Activated CD4-positive, alpha-beta memory T cell treated with anti-CD3 and anti-CD28 coated beads, Interleukin-2, amount 10 ng/mL, durations not matched to agents 7 days and 5 days (primary cell): ENCODE data around the gene OR2D3. TPM values are rescaled to one million over a fixed set of nuclear protein-coding genes. Genes with fewer than 3 reads are reported as not detected.
"Not testable (repeated sequence)": the region's sequence is repeated elsewhere in the genome, so short reads cannot be mapped to it uniquely, and the experiment has no call there.

Source experiments
- CTCF ChIA-PET: fragments of 350-600 bp; sonication (Branson Sonifier 250); formaldehyde crosslinking; loops from one replicate; lab custom pipeline; 2021; ENCODE audit warnings: antibody characterized with exemption, inconsistent platforms; lab: Charles Lee
- POLR2A ChIA-PET: fragments of 350-600 bp; sonication (Branson Sonifier 250); formaldehyde crosslinking; loops from one replicate; lab custom pipeline; 2021; ENCODE audit warnings: antibody characterized with exemption; lab: Charles Lee
- DNase-seq: peaks from one replicate; pipeline ENCODE4 v3.0.0-alpha.2; 2020
- H3K27ac Mint-ChIP-seq: one replicate; pipeline ENCODE4 v1.8.0; 2021; ENCODE audit warnings: mild to moderate bottlenecking, mixed read lengths
- H3K27me3 Mint-ChIP-seq: one replicate; pipeline ENCODE4 v1.8.0; 2021; ENCODE audit warnings: mixed read lengths
- H3K36me3 Mint-ChIP-seq: one replicate; pipeline ENCODE4 v1.8.0; 2021; ENCODE audit warnings: low read depth, mixed read lengths
- H3K4me1 Mint-ChIP-seq: one replicate; pipeline ENCODE4 v1.8.0; 2021; ENCODE audit warnings: mixed read lengths
- H3K4me3 Mint-ChIP-seq: one replicate; pipeline ENCODE4 v1.8.0; 2021; ENCODE audit warnings: mild to moderate bottlenecking, mixed read lengths
- H3K9me3 Mint-ChIP-seq: one replicate; pipeline ENCODE4 v1.8.0; 2021; ENCODE audit warnings: mixed read lengths
- total RNA-seq, 2 experiments: library from RNA; stranded (reverse); gene quantifications; one replicate each; pipeline ENCODE4 v1.2.3, GENCODE V29; 2021

The OR2D3 gene
- total RNA-seq: not detected

GRCh38 chr11:6920702-6921101, at the start of gene OR2D3:
Gene OR2D3, plus strand, starts transcription at chr11:6921002. Its CDS starts 0 bp downstream, at chr11:6921002.
- H3K9me3 Mint-ChIP-seq: peaks cover 2% of the 10 kb centered on the region

GRCh38 chr11:6871278-6871677, 49.5 kb upstream of the OR2D3 start:
- no peak for DNase-seq
- no peak overlapping the region for H3K4me3 Mint-ChIP-seq
- CTCF ChIA-PET: interaction anchor here (0.6 kb wide), 1 partner anchor 34 kb away, joined by 4 read pairs; no protein-coding TSS in a partner anchor
- H3K9me3 Mint-ChIP-seq: no peaks in the 10 kb centered on the region
- H3K27ac Mint-ChIP-seq: no peak overlapping the region
- POLR2A ChIA-PET: interaction anchor here (1.1 kb wide), 1 partner anchor 9 kb away, joined by 3 read pairs; the partner anchor contains the start of gene OR10A2
- peaks cover 13% of the 10 kb centered on the region for H3K27me3 Mint-ChIP-seq
- no peaks in the 10 kb centered on the region for H3K36me3 Mint-ChIP-seq
- H3K4me1 Mint-ChIP-seq: no peaks in the 10 kb centered on the region

More at GRCh38 chr11:6920702-6921101, at the start of gene OR2D3:
- no peak for DNase-seq
- Mint-ChIP-seq H3K4me3 (no peak within 1 kb of the TSS), H3K27ac (no peak within 1 kb of the TSS), H3K27me3 (peaks cover 21% of the 10 kb centered on the region), H3K4me1 (peaks cover 2% of the 10 kb centered on the region), H3K36me3 (no peaks in the 10 kb centered on the region)
- POLR2A ChIA-PET: no interaction called here
- CTCF ChIA-PET: no interaction called here

GRCh38 chr11:6875761-6876160, 45.0 kb upstream of the OR2D3 start:
- Mint-ChIP-seq H3K4me3 (no peak overlapping the region), H3K4me1 (no peaks in the 10 kb centered on the region), H3K27me3 (peaks cover 12% of the 10 kb centered on the region), H3K27ac (no peak overlapping the region), H3K36me3 (no peaks in the 10 kb centered on the region), H3K9me3 (no peaks in the 10 kb centered on the region)
- DNase-seq: no peak
- CTCF ChIA-PET: no interaction called here
- POLR2A ChIA-PET: no interaction called here

- Mint-ChIP-seq H3K9me3 (no peaks in the 10 kb centered on the region), H3K27ac (no peak within 1 kb of the TSS), H3K36me3 (no peaks in the 10 kb centered on the region), H3K27me3 (peaks cover 13% of the 10 kb centered on the region), H3K4me1 (no peaks in the 10 kb centered on the region), H3K4me3 (no peak within 1 kb of the TSS)
- ChIA-PET CTCF (no interaction called here), POLR2A (no interaction called here)
- DNase-seq: no peak
These were observed 44.5 kb upstream of the OR2D3 start, which contains the start of gene OR10A4 for GRCh38 chr11:6876325-6876724. Gene OR10A4, plus strand, starts transcription at chr11:6876625. Its CDS starts 23 bp downstream, at chr11:6876648.

- H3K36me3 Mint-ChIP-seq: no peaks in the 10 kb centered on the region
- POLR2A ChIA-PET: no interaction called here
These were observed 43.9 kb upstream of the OR2D3 start for GRCh38 chr11:6876914-6877313.

GRCh38 chr11:6882751-6883150, 38.1 kb upstream of the OR2D3 start:
- Mint-ChIP-seq H3K27me3 (peaks cover 27% of the 10 kb centered on the region), H3K9me3 (no peaks in the 10 kb centered on the region)

More at GRCh38 chr11:6876914-6877313, 43.9 kb upstream of the OR2D3 start:
- DNase-seq: no peak
- peaks cover 14% of the 10 kb centered on the region for H3K27me3 Mint-ChIP-seq
- no peaks in the 10 kb centered on the region for H3K4me1 Mint-ChIP-seq
- CTCF ChIA-PET: no interaction called here
- H3K9me3 Mint-ChIP-seq: no peaks in the 10 kb centered on the region
- H3K4me3 Mint-ChIP-seq: no peak overlapping the region
- H3K27ac Mint-ChIP-seq: no peak overlapping the region

GRCh38 chr11:6887711-6888110, 33.1 kb upstream of the OR2D3 start:
- POLR2A ChIA-PET, H3K4me3 Mint-ChIP-seq, DNase-seq, CTCF ChIA-PET, H3K27ac Mint-ChIP-seq, H3K4me1 Mint-ChIP-seq, H3K9me3 Mint-ChIP-seq, H3K36me3 Mint-ChIP-seq: not testable (repeated sequence)
- peaks cover 21% of the 10 kb centered on the region for H3K27me3 Mint-ChIP-seq

More at GRCh38 chr11:6882751-6883150, 38.1 kb upstream of the OR2D3 start:
- ChIA-PET POLR2A (no interaction called here), CTCF (no interaction called here)
- H3K4me3 Mint-ChIP-seq: no peak overlapping the region
- DNase-seq: no peak
- H3K36me3 Mint-ChIP-seq: no peaks in the 10 kb centered on the region
- no peaks in the 10 kb centered on the region for H3K4me1 Mint-ChIP-seq
- no peak overlapping the region for H3K27ac Mint-ChIP-seq

GRCh38 chr11:6888830-6889229, 32.0 kb upstream of the OR2D3 start:
- no peaks in the 10 kb centered on the region for H3K4me1 Mint-ChIP-seq
- POLR2A ChIA-PET: no interaction called here
- no peak overlapping the region for H3K4me3 Mint-ChIP-seq
- CTCF ChIA-PET: no interaction called here
- H3K27me3 Mint-ChIP-seq: peaks cover 16% of the 10 kb centered on the region
- no peak for DNase-seq
- no peak overlapping the region for H3K27ac Mint-ChIP-seq
- no peaks in the 10 kb centered on the region for H3K9me3 Mint-ChIP-seq
- H3K36me3 Mint-ChIP-seq: no peaks in the 10 kb centered on the region

- H3K4me1 Mint-ChIP-seq: no peaks in the 10 kb centered on the region
- H3K27me3 Mint-ChIP-seq: peaks cover 11% of the 10 kb centered on the region
- H3K36me3 Mint-ChIP-seq: no peaks in the 10 kb centered on the region
- no peak overlapping the region for H3K27ac Mint-ChIP-seq
- no peak overlapping the region for H3K4me3 Mint-ChIP-seq
- ChIA-PET CTCF (no interaction called here), POLR2A (no interaction called here)
- no peaks in the 10 kb centered on the region for H3K9me3 Mint-ChIP-seq
- no peak for DNase-seq
These were observed 31.0 kb upstream of the OR2D3 start for GRCh38 chr11:6889835-6890234.

GRCh38 chr11:6892400-6892799, 28.4 kb upstream of the OR2D3 start, which contains the start of gene OR2D2:
Gene OR2D2, minus strand, starts transcription at chr11:6892500. Its CDS starts 0 bp downstream, at chr11:6892500.
- H3K27ac Mint-ChIP-seq: no peak within 1 kb of the TSS
- peaks cover 8% of the 10 kb centered on the region for H3K27me3 Mint-ChIP-seq
- no peaks in the 10 kb centered on the region for H3K36me3 Mint-ChIP-seq
- H3K9me3 Mint-ChIP-seq: no peaks in the 10 kb centered on the region
- ChIA-PET POLR2A (no interaction called here), CTCF (no interaction called here)
- H3K4me3 Mint-ChIP-seq: no peak within 1 kb of the TSS
- DNase-seq: no peak
- H3K4me1 Mint-ChIP-seq: no peaks in the 10 kb centered on the region

- Mint-ChIP-seq H3K4me3 (no peak overlapping the region), H3K36me3 (no peaks in the 10 kb centered on the region), H3K9me3 (no peaks in the 10 kb centered on the region), H3K4me1 (no peaks in the 10 kb centered on the region), H3K27ac (no peak overlapping the region), H3K27me3 (peaks cover 14% of the 10 kb centered on the region)
- ChIA-PET POLR2A (no interaction called here), CTCF (no interaction called here)
- DNase-seq: no peak
These were observed 26.7 kb upstream of the OR2D3 start for GRCh38 chr11:6894097-6894496.

GRCh38 chr11:6895010-6895409, 25.8 kb upstream of the OR2D3 start:
- Mint-ChIP-seq H3K27ac (no peak overlapping the region), H3K36me3 (no peaks in the 10 kb centered on the region), H3K27me3 (peaks cover 14% of the 10 kb centered on the region), H3K4me1 (no peaks in the 10 kb centered on the region), H3K4me3 (no peak overlapping the region), H3K9me3 (no peaks in the 10 kb centered on the region)
- CTCF ChIA-PET: no interaction called here
- POLR2A ChIA-PET: no interaction called here
- no peak for DNase-seq

GRCh38 chr11:6898911-6899310, 21.9 kb upstream of the OR2D3 start:
- no peak for DNase-seq
- H3K36me3 Mint-ChIP-seq: no peaks in the 10 kb centered on the region
- H3K27ac Mint-ChIP-seq: no peak overlapping the region
- POLR2A ChIA-PET: no interaction called here
- H3K27me3 Mint-ChIP-seq: peaks cover 15% of the 10 kb centered on the region
- no peaks in the 10 kb centered on the region for H3K4me1 Mint-ChIP-seq
- CTCF ChIA-PET: no interaction called here
- H3K4me3 Mint-ChIP-seq: no peak overlapping the region
- H3K9me3 Mint-ChIP-seq: no peaks in the 10 kb centered on the region

GRCh38 chr11:6900327-6900999, 20.3 kb upstream of the OR2D3 start:
- CTCF ChIA-PET: interaction anchor here (1.2 kb wide), 1 partner anchor 88 kb away, joined by 4 read pairs; no protein-coding TSS in a partner anchor
- Mint-ChIP-seq H3K36me3 (no peaks in the 10 kb centered on the region), H3K27me3 (peaks cover 14% of the 10 kb centered on the region), H3K4me1 (no peaks in the 10 kb centered on the region), H3K4me3 (no peak overlapping the region), H3K9me3 (no peaks in the 10 kb centered on the region), H3K27ac (no peak overlapping the region)
- POLR2A ChIA-PET: no interaction called here
- no peak for DNase-seq
